Fibroblast of peridontal ligament (primary cell): Measurements from ENCODE around the gene G6PC3.

Experiments used
- DNase-seq: peaks from one replicate; pipeline ENCODE4 v3.0.0-alpha.2; 2010; ENCODE audit errors: extremely low read depth

The G6PC3 gene

GRCh38 chr17:44123356-44124117 is 53.0 kb downstream of the G6PC3 start, which contains the start of gene HDAC5:
Gene HDAC5 (minus strand): TSS chr17:44123641. CDS start chr17:44117515, 6,126 bp downstream.
- peak; percentile 92 for DNase-seq

- no peak for DNase-seq
These were observed 53.5 kb downstream of the G6PC3 start for GRCh38 chr17:44124118-44124438.
